WERI-Rb-1 (cell line): ENCODE results near the gene KIRREL3.

Experiments used
- DNase-seq: peaks from one replicate; pipeline ENCODE4 v3.0.0-alpha.2; 2020
- H3K27ac ChIP-seq: fragments of 250-450 bp; sonication (Bioruptor Pico); 2 replicates; pipeline ENCODE4 v1.5.1; 2020; ENCODE audit warnings: mild to moderate bottlenecking, moderate library complexity
- H3K27me3 ChIP-seq: fragments of 250-450 bp; sonication (Bioruptor Pico); 2 replicates; pipeline ENCODE4 v1.5.1; 2021; ENCODE audit warnings: mild to moderate bottlenecking, low read depth, moderate library complexity; ENCODE audit not compliant: insufficient read depth, severe bottlenecking
- H3K36me3 ChIP-seq: fragments of 250-450 bp; sonication (Bioruptor Pico); 2 replicates; pipeline ENCODE4 v1.5.1; 2020; ENCODE audit warnings: mild to moderate bottlenecking, moderate library complexity
- H3K4me3 ChIP-seq: 2 replicates; pipeline ENCODE4 v1.5.1; 2011; ENCODE audit warnings: low read depth, mild to moderate bottlenecking, control low read depth, low read length
- H3K9me3 ChIP-seq: fragments of 250-450 bp; sonication (Bioruptor Pico); 2 replicates; pipeline ENCODE4 v1.5.1; 2021; ENCODE audit warnings: mild to moderate bottlenecking, moderate library complexity; ENCODE audit not compliant: severe bottlenecking
- TF ChIP-seq, protein P1 (sequence below): IDR thresholded peaks from 2 replicates; pipeline ENCODE4 v1.5.1; 2011; ENCODE audit warnings: low read depth, mild to moderate bottlenecking, control low read depth, inconsistent platforms, low read length

KIRREL3 gene

DNA sequence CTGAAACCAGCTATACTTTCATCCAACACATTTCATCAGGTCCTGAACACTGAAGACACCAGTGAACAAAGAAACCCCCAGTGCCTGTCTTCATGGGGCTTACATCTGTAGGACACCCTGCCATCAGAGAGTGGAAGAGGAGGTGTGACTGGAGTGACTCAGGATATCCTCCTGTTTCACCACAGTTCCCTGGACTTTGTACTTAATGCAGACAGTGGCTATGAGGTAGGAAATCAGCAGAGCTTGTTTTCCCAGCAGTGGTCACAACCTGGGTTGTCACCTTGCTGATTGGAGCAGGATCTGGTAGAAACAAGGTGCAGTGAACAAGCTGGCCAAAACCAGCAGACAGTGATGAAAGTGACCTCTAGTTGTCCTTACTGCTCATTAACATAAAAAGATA, 128.8 kb downstream of the KIRREL3 start:
- Histone ChIP-seq H3K36me3 (no peaks in the 10 kb centered on the region), H3K27me3 (no peaks in the 10 kb centered on the region), H3K4me3 (no peak overlapping the region), H3K27ac (no peak overlapping the region), H3K9me3 (no peaks in the 10 kb centered on the region)
- DNase-seq: no peak
- TF ChIP-seq, protein P1, sequence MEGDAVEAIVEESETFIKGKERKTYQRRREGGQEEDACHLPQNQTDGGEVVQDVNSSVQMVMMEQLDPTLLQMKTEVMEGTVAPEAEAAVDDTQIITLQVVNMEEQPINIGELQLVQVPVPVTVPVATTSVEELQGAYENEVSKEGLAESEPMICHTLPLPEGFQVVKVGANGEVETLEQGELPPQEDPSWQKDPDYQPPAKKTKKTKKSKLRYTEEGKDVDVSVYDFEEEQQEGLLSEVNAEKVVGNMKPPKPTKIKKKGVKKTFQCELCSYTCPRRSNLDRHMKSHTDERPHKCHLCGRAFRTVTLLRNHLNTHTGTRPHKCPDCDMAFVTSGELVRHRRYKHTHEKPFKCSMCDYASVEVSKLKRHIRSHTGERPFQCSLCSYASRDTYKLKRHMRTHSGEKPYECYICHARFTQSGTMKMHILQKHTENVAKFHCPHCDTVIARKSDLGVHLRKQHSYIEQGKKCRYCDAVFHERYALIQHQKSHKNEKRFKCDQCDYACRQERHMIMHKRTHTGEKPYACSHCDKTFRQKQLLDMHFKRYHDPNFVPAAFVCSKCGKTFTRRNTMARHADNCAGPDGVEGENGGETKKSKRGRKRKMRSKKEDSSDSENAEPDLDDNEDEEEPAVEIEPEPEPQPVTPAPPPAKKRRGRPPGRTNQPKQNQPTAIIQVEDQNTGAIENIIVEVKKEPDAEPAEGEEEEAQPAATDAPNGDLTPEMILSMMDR: no peak

DNA sequence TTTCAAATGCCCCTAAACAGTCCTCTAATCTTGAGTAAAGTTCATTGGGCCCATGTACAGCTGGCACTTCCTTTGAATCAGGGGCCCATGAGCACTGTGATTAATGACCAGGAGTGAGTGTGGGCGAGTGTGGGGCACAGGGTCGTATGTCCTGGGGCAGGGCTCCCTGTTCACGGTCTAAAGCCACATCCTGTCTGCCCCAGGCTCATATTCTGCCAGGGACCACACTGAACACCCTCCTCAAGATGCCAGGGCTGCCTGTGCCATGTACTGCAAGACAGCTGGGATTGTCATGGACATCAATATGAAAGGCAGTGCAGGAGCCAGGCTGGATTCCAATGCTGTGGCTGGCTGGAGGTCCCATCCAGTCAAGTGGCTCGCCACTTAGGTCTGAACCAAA, 130.5 kb downstream of the KIRREL3 start:
- TF ChIP-seq, protein P1: no peak
- H3K27me3 ChIP-seq: no peaks in the 10 kb centered on the region
- DNase-seq: no peak
- no peak overlapping the region for H3K27ac ChIP-seq
- no peak overlapping the region for H3K4me3 ChIP-seq
- no peaks in the 10 kb centered on the region for H3K36me3 ChIP-seq
- no peaks in the 10 kb centered on the region for H3K9me3 ChIP-seq

- peak; percentile 78 for DNase-seq
- no peaks in the 10 kb centered on the region for H3K9me3 ChIP-seq
- H3K27ac ChIP-seq: peak overlapping the region; percentile 42
- no peaks in the 10 kb centered on the region for H3K36me3 ChIP-seq
- no peaks in the 10 kb centered on the region for H3K27me3 ChIP-seq
- H3K4me3 ChIP-seq: no peak overlapping the region
- TF ChIP-seq, protein P1: no peak
These were observed 131.8 kb downstream of the KIRREL3 start for GRCh38 chr11:126868741-126869140.

DNA sequence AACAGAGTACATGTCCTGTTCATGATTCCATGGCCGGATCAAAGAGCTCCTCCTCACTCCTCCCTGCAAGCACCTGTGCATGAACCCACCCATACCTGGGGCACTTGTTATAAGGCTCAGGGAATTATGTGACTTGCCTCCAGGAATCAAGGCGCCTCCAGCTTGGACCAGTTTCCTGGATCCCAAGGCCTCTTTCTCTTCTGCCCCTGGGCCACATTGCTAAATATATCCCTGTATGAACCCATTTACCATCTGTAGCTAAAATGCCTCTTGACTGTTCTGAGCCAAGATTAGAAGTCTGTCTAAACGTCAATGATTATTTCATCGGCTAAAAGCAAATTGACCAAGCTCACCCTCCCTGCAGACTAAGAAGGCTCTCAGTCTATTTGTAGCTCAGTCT, 135.6 kb downstream of the KIRREL3 start:
- Histone ChIP-seq H3K9me3 (no peaks in the 10 kb centered on the region), H3K27me3 (no peaks in the 10 kb centered on the region), H3K4me3 (no peak overlapping the region), H3K36me3 (no peaks in the 10 kb centered on the region), H3K27ac (peak overlapping the region; percentile 66)
- TF ChIP-seq, protein P1: no peak
- DNase-seq: peak; percentile 69

DNA sequence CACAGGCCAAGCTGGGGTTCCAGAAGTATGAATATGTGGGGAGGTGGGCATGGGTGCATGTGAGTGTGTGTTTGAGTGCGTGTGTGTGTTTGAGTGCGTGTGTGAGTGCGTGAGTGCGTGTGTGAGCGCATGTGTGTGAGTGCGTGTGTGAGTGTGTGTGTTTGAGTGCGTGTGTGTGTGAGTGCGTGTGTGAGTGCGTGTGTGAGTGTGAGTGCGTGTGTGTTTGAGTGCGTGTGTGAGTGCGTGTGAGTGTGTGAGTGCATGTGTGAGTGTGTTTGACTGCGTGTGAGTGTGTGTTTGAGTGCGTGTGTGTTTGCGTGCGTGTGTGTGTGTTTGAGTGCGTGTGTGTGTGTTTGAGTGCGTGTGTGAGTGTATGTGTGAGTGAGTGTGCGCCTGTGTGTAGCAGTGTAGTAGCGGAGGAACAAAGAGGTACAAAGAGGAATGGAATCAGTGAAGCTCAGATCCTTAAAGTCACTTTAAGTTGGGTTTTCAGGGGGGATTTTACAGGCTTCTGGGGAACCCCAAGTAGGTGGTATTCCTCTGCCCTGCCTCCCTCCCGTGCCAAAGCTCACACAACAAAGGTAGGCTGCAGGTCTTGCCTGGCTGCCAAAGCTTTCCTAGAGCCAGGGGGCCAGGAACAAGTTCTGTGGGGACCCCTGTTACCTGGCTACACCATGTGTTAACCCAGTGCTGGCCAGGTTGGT, 137.1 kb downstream of the KIRREL3 start:
- H3K27me3 ChIP-seq: no peaks in the 10 kb centered on the region
- no peaks in the 10 kb centered on the region for H3K36me3 ChIP-seq
- TF ChIP-seq, protein P1: no peak
- no peak overlapping the region for H3K27ac ChIP-seq
- no peaks in the 10 kb centered on the region for H3K9me3 ChIP-seq
- DNase-seq: no peak
- H3K4me3 ChIP-seq: no peak overlapping the region

- Histone ChIP-seq H3K9me3 (no peaks in the 10 kb centered on the region), H3K27me3 (no peaks in the 10 kb centered on the region), H3K36me3 (no peaks in the 10 kb centered on the region), H3K4me3 (no peak overlapping the region), H3K27ac (no peak overlapping the region)
- DNase-seq: peak; percentile 75
- TF ChIP-seq, protein P1: peak; percentile 92
These were observed 137.8 kb downstream of the KIRREL3 start for GRCh38 chr11:126862664-126863243.
